GM21360 (cell line): ENCODE results near the gene PSORS1C2.

ENCODE experiments used
- ATAC-seq: cut with Tn5 transposase; IDR thresholded peaks from one replicate; pipeline ENCODE4 v1.9.1; 2021; ENCODE audit warnings: mild to moderate bottlenecking, moderate library complexity; ENCODE audit not compliant: unreplicated experiment

PSORS1C2 gene

GRCh38 chr6:31143148-31143547 lies 4.3 kb upstream of the PSORS1C2 start:
- no peak for ATAC-seq

GRCh38 chr6:31142361-31142761 lies 3.5 kb upstream of the PSORS1C2 start:
- no peak for ATAC-seq

GRCh38 chr6:31140643-31141042 lies 1.8 kb upstream of the PSORS1C2 start:
- ATAC-seq: no peak

- ATAC-seq: no peak
Measured at GRCh38 chr6:31139599-31139998, 733 bp upstream of the PSORS1C2 start.

- ATAC-seq: no peak
Measured at GRCh38 chr6:31135710-31136109, 3.2 kb downstream of the PSORS1C2 start.

GRCh38 chr6:31132806-31133205 lies 6.1 kb downstream of the PSORS1C2 start:
- no peak for ATAC-seq

GRCh38 chr6:31131595-31131994 lies 7.3 kb downstream of the PSORS1C2 start:
- no peak for ATAC-seq

GRCh38 chr6:31130751-31131150 lies 8.1 kb downstream of the PSORS1C2 start:
- ATAC-seq: no peak

- ATAC-seq: no peak
Measured at GRCh38 chr6:31129130-31129529, 9.7 kb downstream of the PSORS1C2 start.

GRCh38 chr6:31128093-31128676 lies 10.7 kb downstream of the PSORS1C2 start:
- no peak for ATAC-seq

- ATAC-seq: no peak
Measured at GRCh38 chr6:31126396-31127175, 12.3 kb downstream of the PSORS1C2 start.

- ATAC-seq: no peak
Measured at GRCh38 chr6:31125586-31126363, 13.1 kb downstream of the PSORS1C2 start.

GRCh38 chr6:31125162-31125561 lies 13.7 kb downstream of the PSORS1C2 start:
- no peak for ATAC-seq

GRCh38 chr6:31122791-31123706 lies 15.8 kb downstream of the PSORS1C2 start:
- no peak for ATAC-seq

GRCh38 chr6:31121131-31121790 lies 17.6 kb downstream of the PSORS1C2 start:
- no peak for ATAC-seq

- ATAC-seq: no peak
Measured at GRCh38 chr6:31120151-31120915, 18.5 kb downstream of the PSORS1C2 start, which contains the start of gene CDSN. Gene CDSN, minus strand, starts transcription at chr6:31120446. Its CDS starts 27 bp downstream, at chr6:31120419.

GRCh38 chr6:31118178-31118577 lies 20.7 kb downstream of the PSORS1C2 start:
- no peak for ATAC-seq

- ATAC-seq: no peak
Measured at GRCh38 chr6:31116661-31117385, 22.0 kb downstream of the PSORS1C2 start.
